Measurements from ENCODE around the gene RASAL3.
A peak's percentile ranks its signal among the peaks of the same experiment; 100 is the strongest.
"Not testable (repeated sequence)": the region's sequence is repeated elsewhere in the genome, so short reads cannot be mapped to it uniquely, and the experiment has no call there.

The RASAL3 gene

DNA sequence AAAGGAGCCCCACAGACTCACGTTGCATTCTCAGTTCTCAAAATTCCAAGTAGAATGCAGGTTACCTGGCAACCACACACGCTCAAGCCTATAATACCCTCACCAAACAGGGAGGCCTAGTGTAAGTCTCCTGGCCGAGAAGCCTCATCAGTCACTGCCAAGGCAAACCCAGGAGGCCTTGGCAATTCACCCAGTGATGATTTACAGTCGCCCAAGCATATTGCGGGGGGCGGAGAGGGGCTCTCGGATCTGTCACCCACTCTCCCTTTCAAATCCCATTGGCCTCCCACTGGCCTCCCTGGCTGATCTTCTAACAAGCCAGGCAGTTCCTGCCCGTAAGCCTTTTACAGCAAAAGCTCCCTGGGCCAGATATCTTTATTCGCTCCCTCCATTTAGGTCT, 46.6 kb downstream of the RASAL3 start:
- peak overlapping the region; percentile 78 to 98 for H3K4me3 ChIP-seq (replicated peaks in 1 of 2; ENCODE audit: low read depth in 2 of 2, low read length in 2 of 2)
- no peak for TF ChIP-seq CTCF (IDR thresholded peaks at IDR 0.05; ENCODE audit: low read depth, low read length)
- DNase-seq (ENCODE audit: low read depth in 2 of 2), result peak; percentile 22 to 25

DNA sequence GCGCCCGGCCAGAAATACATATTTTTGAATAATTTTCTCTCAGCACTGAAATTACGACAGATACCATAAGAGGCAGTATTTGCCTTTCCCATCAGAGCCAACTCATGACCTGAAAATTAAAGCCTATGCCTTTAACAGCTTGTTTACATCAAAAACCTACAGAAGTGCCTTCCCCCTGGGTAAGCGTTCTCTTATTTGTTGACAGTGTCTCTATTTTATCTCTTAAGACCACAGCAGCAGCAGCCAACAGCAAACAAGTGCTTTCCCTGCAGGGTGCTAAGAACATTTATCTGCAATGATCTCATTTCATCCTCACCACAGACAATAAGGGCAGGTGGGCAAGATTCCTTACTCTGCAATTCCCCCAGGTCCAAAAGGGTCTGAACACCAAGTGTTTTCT, 51.5 kb downstream of the RASAL3 start:
- TF ChIP-seq CTCF (IDR thresholded peaks at IDR 0.05; ENCODE audit: low read depth, low read length), result no peak
- DNase-seq (ENCODE audit: low read depth in 2 of 2), result no peak
- H3K4me3 ChIP-seq (replicated peaks in 1 of 2; ENCODE audit: low read depth in 2 of 2, low read length in 2 of 2), result no peak overlapping the region

DNA sequence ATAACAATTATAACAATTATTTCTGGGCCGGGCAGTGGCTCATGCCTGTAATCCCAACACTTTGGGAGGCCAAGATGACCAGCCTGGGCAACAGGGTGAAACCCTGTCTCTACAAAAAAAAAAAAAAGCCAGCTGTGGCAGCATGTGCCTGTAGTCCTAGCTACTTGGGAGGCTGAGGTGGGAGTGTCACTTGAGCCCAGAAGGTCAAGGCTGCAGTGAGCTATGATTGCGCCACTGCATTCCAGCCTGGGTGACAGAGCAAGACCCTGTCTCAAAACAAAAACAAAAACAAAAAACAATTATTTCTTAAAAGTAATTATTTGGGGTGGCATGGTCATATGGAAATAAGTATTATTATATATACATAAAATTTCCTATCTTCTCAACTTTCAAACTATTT, 53.0 kb downstream of the RASAL3 start:
- H3K4me3 ChIP-seq (replicated peaks in 1 of 2; ENCODE audit: low read depth in 2 of 2, low read length in 2 of 2); DNase-seq (ENCODE audit: low read depth in 2 of 2): not testable (repeated sequence)

DNA sequence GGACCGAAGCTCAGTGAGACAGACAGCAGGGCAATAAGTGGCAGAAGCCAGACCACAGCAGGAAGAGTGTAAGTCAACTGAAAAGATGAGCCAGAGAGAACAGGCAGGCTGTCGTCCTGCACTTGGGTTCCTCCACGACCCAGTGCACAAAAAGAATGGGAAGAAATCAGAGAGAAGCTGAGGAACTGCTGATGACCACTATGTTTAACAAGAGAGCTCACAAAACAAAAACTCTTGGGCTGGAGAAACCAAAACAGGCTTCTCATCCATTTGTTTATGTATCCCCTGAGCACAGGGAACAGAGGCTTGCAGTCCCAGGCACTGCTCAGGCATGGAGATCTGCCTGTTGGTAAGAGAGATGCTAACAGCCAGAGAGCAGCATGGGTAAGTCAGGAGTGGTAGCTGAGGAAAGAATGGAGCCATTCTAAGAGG, 59.5 kb downstream of the RASAL3 start:
- no peak overlapping the region for H3K4me3 ChIP-seq (replicated peaks in 1 of 2; ENCODE audit: low read depth in 2 of 2, low read length in 2 of 2)
- TF ChIP-seq CTCF (IDR thresholded peaks at IDR 0.05; ENCODE audit: low read depth, low read length), result no peak
- no peak for DNase-seq (ENCODE audit: low read depth in 2 of 2)

DNA sequence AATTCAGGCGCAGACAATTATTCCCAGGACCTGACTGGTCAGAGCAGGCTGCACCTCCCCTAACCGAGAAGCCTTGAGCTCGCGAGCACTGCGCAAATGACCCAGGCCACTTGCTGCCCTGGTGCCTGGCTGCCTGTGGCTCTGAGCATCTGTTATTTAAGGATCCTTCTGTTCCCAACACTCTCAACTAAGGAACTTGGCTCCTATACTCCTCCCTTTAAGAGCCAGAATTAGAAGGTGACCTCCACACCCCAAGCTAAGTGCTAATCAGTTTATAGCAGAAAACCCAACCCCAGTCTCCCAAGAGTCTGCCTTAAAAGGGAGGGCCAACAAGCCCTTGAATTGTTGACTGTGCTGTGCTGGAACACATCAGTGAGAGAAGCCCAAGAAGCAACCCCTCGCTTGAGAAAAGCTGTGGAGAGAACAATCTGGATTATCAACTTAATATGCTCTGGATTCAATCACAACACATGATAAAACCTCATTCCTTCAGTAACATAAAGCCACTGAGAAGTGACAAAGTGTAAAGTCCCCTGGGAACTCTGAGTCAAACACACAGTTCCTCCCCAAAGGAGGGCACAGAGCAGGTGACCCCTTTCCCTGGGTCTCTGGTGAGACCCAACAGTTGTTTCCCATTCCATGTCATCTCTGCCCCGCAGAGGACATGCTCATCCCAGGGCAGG, 60.1 kb downstream of the RASAL3 start:
- no peak for TF ChIP-seq CTCF (IDR thresholded peaks at IDR 0.05; ENCODE audit: low read depth, low read length)
- peak in 1 of 2 donors; percentile 28 for DNase-seq (ENCODE audit: low read depth in 2 of 2)
- no peak overlapping the region for H3K4me3 ChIP-seq (replicated peaks in 1 of 2; ENCODE audit: low read depth in 2 of 2, low read length in 2 of 2)

DNA sequence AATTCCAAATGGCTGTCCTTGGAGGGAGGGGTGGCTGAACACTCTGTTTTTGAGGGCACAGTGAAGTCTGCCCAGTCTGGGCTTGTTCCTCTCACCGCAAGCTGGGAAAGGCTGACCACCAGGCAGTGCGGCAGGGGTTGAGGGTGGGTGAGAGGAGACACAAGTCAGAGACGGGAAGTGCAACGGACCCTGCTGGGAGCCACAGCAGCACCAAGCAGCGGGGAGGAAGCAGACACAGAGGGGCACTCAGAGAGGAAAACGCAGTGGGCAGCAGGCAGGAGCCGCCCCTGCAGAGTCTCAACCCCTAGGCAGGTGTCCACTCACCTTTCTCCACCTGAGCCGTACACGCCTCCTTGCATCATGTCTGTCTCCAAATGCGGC, 61.2 kb downstream of the RASAL3 start:
- H3K4me3 ChIP-seq (replicated peaks in 1 of 2; ENCODE audit: low read depth in 2 of 2, low read length in 2 of 2), result no peak overlapping the region
- no peak for DNase-seq (ENCODE audit: low read depth in 2 of 2)
- no peak for TF ChIP-seq CTCF (IDR thresholded peaks at IDR 0.05; ENCODE audit: low read depth, low read length)

GRCh38 chr19:15402411-15403150, 61.8 kb downstream of the RASAL3 start:
- DNase-seq (ENCODE audit: low read depth in 2 of 2), result no peak
- no peak overlapping the region for H3K4me3 ChIP-seq (replicated peaks in 1 of 2; ENCODE audit: low read depth in 2 of 2, low read length in 2 of 2)
- no peak for TF ChIP-seq CTCF (IDR thresholded peaks at IDR 0.05; ENCODE audit: low read depth, low read length)

Measured in cardiac fibroblast (primary cell).